Measurements from ENCODE around the gene NBPF4.
A peak's percentile ranks its signal among the peaks of the same experiment; 100 is the strongest.
"Not testable (repeated sequence)": the region's sequence is repeated elsewhere in the genome, so short reads cannot be mapped to it uniquely, and the experiment has no call there.

NBPF4 gene, protein sequence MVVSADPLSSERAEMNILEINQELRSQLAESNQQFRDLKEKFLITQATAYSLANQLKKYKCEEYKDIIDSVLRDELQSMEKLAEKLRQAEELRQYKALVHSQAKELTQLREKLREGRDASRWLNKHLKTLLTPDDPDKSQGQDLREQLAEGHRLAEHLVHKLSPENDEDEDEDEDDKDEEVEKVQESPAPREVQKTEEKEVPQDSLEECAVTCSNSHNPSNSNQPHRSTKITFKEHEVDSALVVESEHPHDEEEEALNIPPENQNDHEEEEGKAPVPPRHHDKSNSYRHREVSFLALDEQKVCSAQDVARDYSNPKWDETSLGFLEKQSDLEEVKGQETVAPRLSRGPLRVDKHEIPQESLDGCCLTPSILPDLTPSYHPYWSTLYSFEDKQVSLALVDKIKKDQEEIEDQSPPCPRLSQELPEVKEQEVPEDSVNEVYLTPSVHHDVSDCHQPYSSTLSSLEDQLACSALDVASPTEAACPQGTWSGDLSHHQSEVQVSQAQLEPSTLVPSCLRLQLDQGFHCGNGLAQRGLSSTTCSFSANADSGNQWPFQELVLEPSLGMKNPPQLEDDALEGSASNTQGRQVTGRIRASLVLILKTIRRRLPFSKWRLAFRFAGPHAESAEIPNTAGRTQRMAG

GRCh38 chr1:108243976-108244375 lies at the start of gene NBPF4:
TSS of gene NBPF4 (minus strand) at chr1:108244076. CDS start at chr1:108243761, 315 bp downstream.
- not testable (repeated sequence) for FAIRE-seq

GRCh38 chr1:108282528-108283257 lies 38.8 kb upstream of the NBPF4 start:
- FAIRE-seq = not testable (repeated sequence)

- FAIRE-seq = not testable (repeated sequence)
These were observed 28.8 kb upstream of the NBPF4 start for GRCh38 chr1:108272485-108273327.

DNA sequence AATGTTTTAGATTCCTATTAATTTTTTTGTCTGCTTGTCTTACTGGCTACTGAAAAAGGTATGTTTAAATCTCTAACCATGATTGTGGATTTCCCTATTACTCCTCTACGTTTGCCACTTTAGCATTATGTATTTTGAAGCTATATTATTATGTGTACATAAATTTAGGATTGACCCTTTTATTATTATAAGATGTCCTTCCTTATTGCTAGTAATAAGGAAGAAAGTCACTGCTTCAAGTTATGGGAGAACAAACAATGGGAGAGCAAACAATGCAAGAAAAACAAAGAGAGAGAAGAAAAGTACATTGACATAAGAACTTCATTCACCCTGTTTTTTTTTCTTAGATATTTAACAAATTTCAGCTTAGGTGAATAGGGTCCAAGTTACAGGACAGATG lies 23.2 kb upstream of the NBPF4 start:
- not testable (repeated sequence) for FAIRE-seq

GRCh38 chr1:108261967-108262366 lies 18.1 kb upstream of the NBPF4 start:
- FAIRE-seq = not testable (repeated sequence)

DNA sequence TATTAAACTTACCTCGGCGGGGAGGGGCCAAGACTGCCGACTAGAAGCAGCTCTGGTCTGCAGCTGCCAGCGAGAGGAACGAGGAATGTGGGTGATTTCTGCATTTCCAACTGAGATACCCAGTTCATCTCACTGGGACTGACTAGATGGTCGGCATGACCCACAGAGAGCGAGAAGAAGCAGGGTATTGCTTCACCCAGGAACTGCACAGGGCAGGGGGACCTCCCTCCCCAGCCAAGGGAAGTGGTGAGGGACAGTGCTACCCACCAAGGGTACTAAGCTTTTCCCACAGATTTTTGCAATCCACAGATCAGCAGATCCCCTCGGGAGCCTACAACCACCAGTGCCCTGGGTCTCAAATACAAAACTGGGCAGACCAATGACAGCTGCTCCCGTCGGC lies 17.6 kb upstream of the NBPF4 start:
- FAIRE-seq = not testable (repeated sequence)

- not testable (repeated sequence) for FAIRE-seq
These were observed 16.8 kb upstream of the NBPF4 start for GRCh38 chr1:108260578-108261259.

- FAIRE-seq = not testable (repeated sequence)
These were observed 11.6 kb upstream of the NBPF4 start for GRCh38 chr1:108255426-108255825.

GRCh38 chr1:108239426-108239825 lies 4.5 kb downstream of the NBPF4 start:
- FAIRE-seq = not testable (repeated sequence)

- FAIRE-seq = not testable (repeated sequence)
These were observed 8.6 kb downstream of the NBPF4 start for GRCh38 chr1:108235308-108235707.

DNA sequence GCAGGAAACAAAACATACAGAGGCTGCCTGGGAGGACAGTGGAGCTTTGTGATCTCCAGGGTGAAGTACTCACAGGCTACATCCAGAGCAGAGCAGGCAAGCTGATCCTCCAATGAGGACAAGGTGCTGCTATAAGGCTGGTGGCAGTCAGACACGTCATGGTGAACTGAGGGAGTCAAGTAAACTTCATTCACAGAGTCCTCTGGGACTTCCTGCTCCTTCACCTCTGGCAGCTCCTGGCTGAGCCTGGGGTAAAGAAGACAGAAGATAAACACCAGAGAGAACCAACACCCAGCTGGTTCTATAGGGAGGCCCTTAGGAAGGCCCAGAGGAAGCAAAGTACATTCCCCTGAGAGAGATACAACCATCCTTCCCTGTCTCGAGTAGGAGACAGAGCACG lies 11.7 kb downstream of the NBPF4 start:
- FAIRE-seq = not testable (repeated sequence)

DNA sequence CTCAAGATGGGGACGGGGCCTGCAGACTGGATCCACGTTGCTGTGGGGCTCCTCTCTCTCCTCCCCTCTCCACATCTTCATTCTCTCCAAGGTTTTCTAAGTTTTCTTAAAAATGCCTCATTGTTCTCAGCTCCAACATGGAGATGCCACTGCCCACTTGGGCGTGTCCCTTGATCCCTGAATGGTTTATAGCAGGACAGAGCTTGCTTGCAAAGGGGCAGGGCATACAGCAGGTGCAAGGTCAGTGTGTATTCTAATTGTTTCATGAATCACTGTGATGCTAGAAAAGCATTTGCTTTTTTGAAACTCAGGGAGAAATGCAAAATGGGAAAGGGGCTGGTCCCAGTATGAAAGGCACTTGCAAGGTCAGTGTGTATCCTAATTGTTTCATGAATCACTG lies 13.9 kb downstream of the NBPF4 start:
- FAIRE-seq = not testable (repeated sequence)

DNA sequence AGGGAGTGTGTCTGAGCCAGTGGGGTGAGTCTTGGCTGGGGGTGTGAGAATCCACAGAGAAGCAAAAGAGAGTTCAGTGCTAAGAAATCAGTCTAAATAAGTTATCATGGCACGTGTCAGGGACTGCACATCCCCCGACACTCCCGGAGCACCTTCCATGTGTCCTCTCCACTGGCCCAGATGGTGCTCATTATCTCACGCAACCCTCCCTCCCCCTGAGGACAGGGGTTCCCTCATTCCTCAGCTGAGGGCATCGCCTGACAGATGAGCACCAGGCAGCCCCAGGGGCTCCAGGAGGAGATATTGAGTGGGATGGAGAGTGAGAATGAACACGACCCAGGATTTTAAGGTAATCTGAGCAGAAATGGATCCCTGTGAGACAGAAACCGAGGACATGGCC lies 16.1 kb downstream of the NBPF4 start:
- FAIRE-seq = not testable (repeated sequence)

DNA sequence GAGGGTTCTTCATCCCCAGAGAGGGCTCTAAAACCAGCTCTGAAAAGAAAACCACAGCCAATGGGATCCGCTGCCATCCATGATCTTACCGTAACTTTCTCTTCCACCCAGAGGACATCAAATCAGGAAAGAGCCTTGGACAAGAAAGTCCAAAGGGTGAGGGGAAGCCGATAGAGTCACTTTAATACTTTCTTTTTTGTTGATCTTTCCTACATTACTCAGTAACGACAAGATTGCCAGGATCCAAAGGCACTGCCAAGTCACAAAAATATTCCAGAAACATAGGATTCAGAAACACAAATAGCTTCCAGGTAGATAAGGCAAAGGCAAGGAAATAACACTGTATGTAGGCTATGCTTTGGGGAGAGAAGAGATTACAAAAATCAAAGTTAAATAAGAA lies 17.0 kb downstream of the NBPF4 start:
- FAIRE-seq = not testable (repeated sequence)

- FAIRE-seq = not testable (repeated sequence)
These were observed 20.6 kb downstream of the NBPF4 start for GRCh38 chr1:108223226-108223625.

GRCh38 chr1:108217515-108218174 lies 26.2 kb downstream of the NBPF4 start:
- FAIRE-seq = not testable (repeated sequence)

- FAIRE-seq = not testable (repeated sequence)
These were observed 26.9 kb downstream of the NBPF4 start for GRCh38 chr1:108217007-108217406.

GRCh38 chr1:108216028-108216890 lies 27.6 kb downstream of the NBPF4 start:
- FAIRE-seq = not testable (repeated sequence)

- peak; percentile 96 for FAIRE-seq
These were observed 29.0 kb downstream of the NBPF4 start for GRCh38 chr1:108214641-108215465.

Data from A204.1 (cell line).